GM12872 (cell line): ENCODE results near the gene P4HB.

Experiments used
- CTCF ChIP-seq: IDR thresholded peaks from 3 replicates; pipeline ENCODE4 v1.5.1; 2011; ENCODE audit warnings: low read depth, mild to moderate bottlenecking, low read length, moderate library complexity; ENCODE audit not compliant: insufficient read depth

P4HB gene

GRCh38 chr17:81859906-81860755 lies at the start of gene P4HB:
Gene P4HB, minus strand, starts transcription at chr17:81860535. Its CDS starts 64 bp downstream, at chr17:81860471.
- TF ChIP-seq CTCF = no peak

GRCh38 chr17:81909231-81909630 lies 48.9 kb upstream of the P4HB start:
- no peak for TF ChIP-seq CTCF

- no peak for TF ChIP-seq CTCF
Observed at GRCh38 chr17:81908793-81909192, 48.5 kb upstream of the P4HB start.

GRCh38 chr17:81907219-81908145 lies 47.1 kb upstream of the P4HB start:
- TF ChIP-seq CTCF = 0 out of 3 replicates have a peak, but pooled peaks have one; percentile 19

GRCh38 chr17:81906476-81907218 lies 46.3 kb upstream of the P4HB start:
- TF ChIP-seq CTCF = peak; percentile 20; the same call in 1 of the 3 replicates

GRCh38 chr17:81905993-81906392 lies 45.7 kb upstream of the P4HB start:
- TF ChIP-seq CTCF = no peak
